ENCODE results near the gene CTSA. TPM values are rescaled to one million over a fixed set of nuclear protein-coding genes. Genes with fewer than 3 reads are reported as not detected.

CTSA gene
- total and polyA plus RNA-seq, 9 of the 15 experiments (the other 6 are each of a cell fraction or from before 2014, with no cell fraction given): 8.8 to 61.7 (median 28.3) TPM

GRCh38 chr20:45880988-45881788 lies 9.9 kb upstream of the CTSA start, which contains the start of gene ZSWIM1 (continued):
- TF ChIP-seq TAF7 (tag; IDR thresholded peaks at IDR 0.05) (peak; percentile 96), BRD9 (IDR thresholded peaks at IDR 0.05; ENCODE audit: low read depth, partially characterized antibody) (peak; percentile 55), TBL1XR1 (IDR thresholded peaks at IDR 0.05; ENCODE audit: low read length in 2 of 2) (peak in 1 of 2 experiments; percentile 77; a peak in 2 of 4 replicates), STAT5A (IDR thresholded peaks at IDR 0.05; ENCODE audit: borderline replicate concordance, low read length) (0 out of 2 replicates have a peak, but pooled peaks have one; percentile 10), ARHGAP35 (IDR thresholded peaks at IDR 0.05; ENCODE audit: partially characterized antibody) (no peak), MLLT1 (IDR thresholded peaks at IDR 0.05) (peak in 1 of 2 experiments; percentile 44; a peak in 1 of 4 replicates), ZNF143 (CRISPR knock-in tag; IDR thresholded peaks at IDR 0.05) (no peak), CBFA2T2 (conservative IDR thresholded peaks at IDR 0.05) (no peak), ZNF280A (IDR thresholded peaks at IDR 0.05; ENCODE audit: low read depth, partially characterized antibody) (no peak), SMAD3 (CRISPR knock-in tag; conservative IDR thresholded peaks at IDR 0.05) (0 out of 2 replicates have a peak, but pooled peaks have one; percentile 28), RBM25 (IDR thresholded peaks at IDR 0.05; ENCODE audit: low read depth, low read length, severe bottlenecking) (peak; percentile 99), PKNOX1 (IDR thresholded peaks at IDR 0.05) (peak; percentile 100), RFX7 (CRISPR knock-in tag; IDR thresholded peaks at IDR 0.05) (no peak), ATF4 (CRISPR knock-in tag; IDR thresholded peaks at IDR 0.05) (no peak), FOXP1 (CRISPR knock-in tag; IDR thresholded peaks at IDR 0.05) (no peak), SRSF9 (IDR thresholded peaks at IDR 0.05; ENCODE audit: borderline replicate concordance, low read depth, low read length) (no peak), NFYB (IDR thresholded peaks at IDR 0.05; ENCODE audit: extremely low read depth, insufficient read length) (peak; percentile 92), ZNF436 (CRISPR knock-in tag; IDR thresholded peaks at IDR 0.05) (no peak), HSF4 (CRISPR knock-in tag; IDR thresholded peaks at IDR 0.05; ENCODE audit: borderline replicate concordance) (no peak), HDAC3 (IDR thresholded peaks at IDR 0.05; ENCODE audit: borderline replicate concordance, partially characterized antibody) (no peak), ESRRA (IDR thresholded peaks at IDR 0.05; ENCODE audit: borderline replicate concordance, low read depth) (no peak; the same call in 1 of the 2 replicates), DNMT1 (IDR thresholded peaks at IDR 0.05) (0 out of 2 replicates have a peak, but pooled peaks have one; percentile 22), CCNT2 (IDR thresholded peaks at IDR 0.05; ENCODE audit: borderline replicate concordance, extremely low read depth, insufficient read length, low read depth, low read length) (no peak), GABPA (tag; conservative IDR thresholded peaks at IDR 0.05; ENCODE audit: low read depth) (peak; percentile 33; the same call in 1 of the 2 replicates)

All from K562 (cell line).